Right atrium auricular region (tissue), 2 donors: Measurements from ENCODE around the gene ZNF74. TPM values are rescaled to one million over a fixed set of nuclear protein-coding genes. Genes with fewer than 3 reads are reported as not detected.

Source experiments
- DNase-seq: peaks from one replicate; pipeline ENCODE4 v3.0.0-alpha.2; 2019; ENCODE audit warnings: low spot score
- H3K27ac ChIP-seq, 2 donors: fragments of 200-600 bp; sonication (generic); 1 replicate in 1 of 2; 2 replicates in 1 of 2; pipeline ENCODE4 v1.5.1; 2016 to 2019
- H3K27me3 ChIP-seq, 2 donors: fragments of 200-600 bp; sonication (generic); one replicate each; pipeline versions ENCODE4 v1.5.1 to v1.6.0; 2017 to 2019
- H3K36me3 ChIP-seq: fragments of 200-600 bp; sonication (generic); one replicate; pipeline ENCODE4 v1.5.1; 2016
- H3K4me1 ChIP-seq, 2 donors: fragments of 200-600 bp; sonication (generic); one replicate each; pipeline versions ENCODE4 v1.5.1 to v1.6.0; 2017 to 2019
- H3K4me3 ChIP-seq, 2 donors: fragments of 200-600 bp; sonication (generic); 1 replicate in 1 of 2; 2 replicates in 1 of 2; pipeline ENCODE4 v1.5.1; 2017 to 2019; ENCODE audit warnings: mild to moderate bottlenecking in 1 of 2, moderate library complexity in 1 of 2
- H3K9me3 ChIP-seq, 2 donors: fragments of 200-600 bp; sonication (generic); one replicate each; pipeline ENCODE4 v1.5.1; 2019
- CTCF ChIP-seq, 2 donors: fragments of 200-600 bp; sonication (generic); IDR thresholded peaks; one replicate each; pipeline ENCODE4 v1.5.1; 2019; ENCODE audit warnings: antibody characterized with exemption in 2 of 2
- total RNA-seq, 2 donors: library from RNA; depleted of rRNA; stranded (reverse); fragments of >200 nt; gene quantifications; one replicate each; pipeline ENCODE4 v1.1.0, GENCODE V29; 2016

ZNF74 gene
- total RNA-seq, 2 donors from 2014 or later: 5.6 to 6.3 TPM

- no peak overlapping the region for H3K4me3 ChIP-seq
- no peak for DNase-seq
- H3K9me3 ChIP-seq: no peaks in the 10 kb centered on the region
- H3K36me3 ChIP-seq: no peaks in the 10 kb centered on the region
- no peaks in the 10 kb centered on the region for H3K27me3 ChIP-seq
- no peak overlapping the region for H3K27ac ChIP-seq
- no peak for TF ChIP-seq CTCF (IDR thresholded peaks at IDR 0.05)
- peaks cover 0 to 45% of the 10 kb centered on the region in 2 donors for H3K4me1 ChIP-seq
These were observed 46.1 kb downstream of the ZNF74 start for GRCh38 chr22:20439928-20440575.

- DNase-seq: no peak
- H3K27me3 ChIP-seq: no peaks in the 10 kb centered on the region
- TF ChIP-seq CTCF (IDR thresholded peaks at IDR 0.05): no peak
- H3K27ac ChIP-seq: peak overlapping the region in 1 of 2 donors; percentile 36
- no peaks in the 10 kb centered on the region for H3K9me3 ChIP-seq
- H3K36me3 ChIP-seq: peaks cover 7% of the 10 kb centered on the region
- H3K4me1 ChIP-seq: peaks cover 0 to 36% of the 10 kb centered on the region in 2 donors
- no peak overlapping the region for H3K4me3 ChIP-seq
These were observed 47.0 kb downstream of the ZNF74 start for GRCh38 chr22:20440637-20441591.

- Histone ChIP-seq H3K36me3 (peaks cover 7% of the 10 kb centered on the region), H3K9me3 (no peaks in the 10 kb centered on the region), H3K27me3 (no peaks in the 10 kb centered on the region), H3K4me1 (peaks cover 0 to 27% of the 10 kb centered on the region in 2 donors), H3K4me3 (no peak overlapping the region), H3K27ac (peak overlapping the region in 1 of 2 donors; percentile 36)
- TF ChIP-seq CTCF (IDR thresholded peaks at IDR 0.05): no peak
- DNase-seq: no peak
These were observed 47.9 kb downstream of the ZNF74 start for GRCh38 chr22:20441631-20442484.

GRCh38 chr22:20442485-20443284 lies 48.7 kb downstream of the ZNF74 start:
- Histone ChIP-seq H3K27ac (no peak overlapping the region), H3K4me1 (peaks cover 0 to 22% of the 10 kb centered on the region in 2 donors)
- DNase-seq: no peak

More at GRCh38 chr22:20442485-20443284, 48.7 kb downstream of the ZNF74 start:
- no peak overlapping the region for H3K4me3 ChIP-seq
- H3K27me3 ChIP-seq: no peaks in the 10 kb centered on the region
- TF ChIP-seq CTCF (IDR thresholded peaks at IDR 0.05): no peak
- peaks cover 7% of the 10 kb centered on the region for H3K36me3 ChIP-seq
- H3K9me3 ChIP-seq: no peaks in the 10 kb centered on the region
